CD4-positive, alpha-beta T cell (primary cell): Measurements from ENCODE around the gene TRAIP. TPM values are rescaled to one million over a fixed set of nuclear protein-coding genes. Genes with fewer than 3 reads are reported as not detected.

Experiments
- ATAC-seq: fragments of 200-7000 bp; cut with Tn5 transposase; one replicate; pipeline ENCODE4 v1.10.0; 2022; ENCODE audit warnings: mild to moderate bottlenecking; ENCODE audit not compliant: poor library complexity
- CTCF ChIA-PET: fragments of 350-600 bp; sonication (Branson Sonifier 250); formaldehyde crosslinking; loops from one replicate; lab custom pipeline; 2021; ENCODE audit warnings: antibody characterized with exemption, inconsistent platforms; lab: Charles Lee
- POLR2A ChIA-PET: fragments of 350-600 bp; sonication (Branson Sonifier 250); formaldehyde crosslinking; loops from one replicate; lab custom pipeline; 2021; ENCODE audit warnings: antibody characterized with exemption, inconsistent platforms; lab: Charles Lee
- DNase-seq, 14 experiments: peaks; one replicate each; pipeline ENCODE4 v3.0.0-alpha.2; 2013 to 2020; ENCODE audit warnings: mixed read lengths in 2 of 14
- H3K27ac ChIP-seq, 2 donors: one replicate each; pipeline versions ENCODE4 v1.5.1 to v1.7.0; 2013; ENCODE audit warnings: low read length in 2 of 2, low read depth in 1 of 2, mild to moderate bottlenecking in 1 of 2
- H3K27me3 ChIP-seq, 2 experiments: 1 replicate in 1 of 2; 2 replicates in 1 of 2; pipeline versions ENCODE4 v1.6.1 to v1.7.0; 2013; ENCODE audit warnings: low read length in 2 of 2, control low read depth in 1 of 2, mild to moderate bottlenecking in 1 of 2, moderate library complexity in 1 of 2; ENCODE audit not compliant: insufficient read depth in 2 of 2, control insufficient read depth in 1 of 2
- H3K36me3 ChIP-seq: one replicate; pipeline ENCODE4 v1.6.1; 2013; ENCODE audit warnings: low read length, control low read depth; ENCODE audit not compliant: insufficient read depth
- H3K4me1 ChIP-seq: one replicate; pipeline ENCODE4 v1.6.1; 2013; ENCODE audit warnings: low read length, control low read depth; ENCODE audit not compliant: insufficient read depth
- H3K4me3 ChIP-seq: one replicate; pipeline ENCODE4 v1.5.1; 2013; ENCODE audit warnings: mild to moderate bottlenecking, low read length, moderate library complexity
- H3K9me3 ChIP-seq, 2 experiments: 1 replicate in 1 of 2; 2 replicates in 1 of 2; pipeline versions ENCODE4 v1.6.1 to v1.7.0; 2013; ENCODE audit warnings: low read length in 2 of 2, mild to moderate bottlenecking in 2 of 2, control low read depth in 1 of 2, moderate library complexity in 1 of 2; ENCODE audit not compliant: control insufficient read depth in 1 of 2, insufficient read depth in 1 of 2
- H3K27ac Mint-ChIP-seq: one replicate; pipeline ENCODE4 v1.8.0; 2020; ENCODE audit warnings: mixed read lengths
- H3K27me3 Mint-ChIP-seq: one replicate; pipeline ENCODE4 v1.8.0; 2021; ENCODE audit warnings: mixed read lengths
- H3K36me3 Mint-ChIP-seq: one replicate; pipeline ENCODE4 v1.8.0; 2021; ENCODE audit warnings: low read depth, mixed read lengths
- H3K4me1 Mint-ChIP-seq: one replicate; pipeline ENCODE4 v1.8.0; 2021; ENCODE audit warnings: low read depth, mixed read lengths
- H3K4me3 Mint-ChIP-seq: one replicate; pipeline ENCODE4 v1.8.0; 2020; ENCODE audit warnings: mild to moderate bottlenecking, mixed read lengths
- H3K9me3 Mint-ChIP-seq: one replicate; pipeline ENCODE4 v1.8.0; 2020; ENCODE audit warnings: mixed read lengths
- intact Hi-C, 2 experiments: fragments of 100-400 bp; cut with DNase I in 1 of 2; cut with micrococcal nuclease in 1 of 2; formaldehyde crosslinking; loops; one replicate each; pipeline versions ENCODE4 v1.15.1 to v1.9.0; 2023 to 2025; cut with DNase I, micrococcal nuclease
- total RNA-seq, 174 experiments: library from RNA in 2 of 174; stranded (reverse) in 2 of 174; gene quantifications; one replicate each; pipeline ENCODE4 v1.2.3 and lab custom pipeline; 2021 to 2026
- TF ChIP-seq, protein P1 (sequence below): fragments of 200-600 bp; IDR thresholded peaks from one replicate; pipeline ENCODE4 v1.8.0; 2022; ENCODE audit warnings: antibody characterized with exemption, mild to moderate bottlenecking

TRAIP gene
- total RNA-seq, 2 experiments from 2014 or later: 2.4 TPM

DNA sequence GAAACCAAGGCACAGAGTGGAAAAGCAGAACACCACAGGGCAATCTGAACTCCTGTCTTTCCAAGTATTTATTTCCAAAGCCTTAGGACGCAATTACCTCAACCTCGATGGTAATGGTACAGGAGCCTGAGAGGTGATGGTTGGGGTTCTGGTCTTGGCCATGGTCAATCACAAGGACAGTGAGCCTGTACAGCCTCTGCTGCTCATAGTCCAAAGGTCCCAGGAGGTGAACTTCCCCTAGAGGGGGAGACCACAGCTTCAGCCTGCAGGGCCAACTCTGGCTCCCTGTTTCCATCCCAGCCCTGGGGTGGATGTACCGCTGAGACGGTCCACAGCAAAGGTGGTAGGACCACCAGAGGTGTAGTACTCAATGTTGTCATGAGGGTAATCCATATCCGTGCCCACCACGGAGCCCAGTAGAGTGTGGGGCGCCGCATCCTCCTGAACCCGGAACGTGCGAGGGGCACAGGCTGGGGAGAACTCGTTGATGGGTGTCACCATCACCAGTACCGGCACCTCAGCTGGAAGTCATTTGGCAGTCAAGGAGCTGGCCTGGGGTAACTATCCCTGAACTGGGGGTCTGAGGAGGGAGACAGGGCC lies 62.8 kb downstream of the TRAIP start:
- peaks cover 3% of the 10 kb centered on the region for H3K36me3 Mint-ChIP-seq
- H3K27ac Mint-ChIP-seq: no peak overlapping the region
- intact Hi-C loops: no loop called here
- H3K9me3 Mint-ChIP-seq: no peaks in the 10 kb centered on the region
- POLR2A ChIA-PET: no interaction called here
- no peaks in the 10 kb centered on the region for H3K27me3 Mint-ChIP-seq
- Histone ChIP-seq H3K27me3 (no peaks in the 10 kb centered on the region), H3K36me3 (no peaks in the 10 kb centered on the region), H3K4me1 (peaks cover 6% of the 10 kb centered on the region), H3K27ac (no peak overlapping the region), H3K4me3 (no peak overlapping the region), H3K9me3 (no peaks in the 10 kb centered on the region)
- ATAC-seq (no peak), DNase-seq (no peak)
- CTCF ChIA-PET: interaction anchor here (1.1 kb wide), 1 partner anchor 8 kb away, joined by 3 read pairs; no protein-coding TSS in a partner anchor
- TF ChIP-seq, protein P1, sequence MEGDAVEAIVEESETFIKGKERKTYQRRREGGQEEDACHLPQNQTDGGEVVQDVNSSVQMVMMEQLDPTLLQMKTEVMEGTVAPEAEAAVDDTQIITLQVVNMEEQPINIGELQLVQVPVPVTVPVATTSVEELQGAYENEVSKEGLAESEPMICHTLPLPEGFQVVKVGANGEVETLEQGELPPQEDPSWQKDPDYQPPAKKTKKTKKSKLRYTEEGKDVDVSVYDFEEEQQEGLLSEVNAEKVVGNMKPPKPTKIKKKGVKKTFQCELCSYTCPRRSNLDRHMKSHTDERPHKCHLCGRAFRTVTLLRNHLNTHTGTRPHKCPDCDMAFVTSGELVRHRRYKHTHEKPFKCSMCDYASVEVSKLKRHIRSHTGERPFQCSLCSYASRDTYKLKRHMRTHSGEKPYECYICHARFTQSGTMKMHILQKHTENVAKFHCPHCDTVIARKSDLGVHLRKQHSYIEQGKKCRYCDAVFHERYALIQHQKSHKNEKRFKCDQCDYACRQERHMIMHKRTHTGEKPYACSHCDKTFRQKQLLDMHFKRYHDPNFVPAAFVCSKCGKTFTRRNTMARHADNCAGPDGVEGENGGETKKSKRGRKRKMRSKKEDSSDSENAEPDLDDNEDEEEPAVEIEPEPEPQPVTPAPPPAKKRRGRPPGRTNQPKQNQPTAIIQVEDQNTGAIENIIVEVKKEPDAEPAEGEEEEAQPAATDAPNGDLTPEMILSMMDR: no peak
- no peak overlapping the region for H3K4me3 Mint-ChIP-seq
- H3K4me1 Mint-ChIP-seq: peaks cover 5% of the 10 kb centered on the region

DNA sequence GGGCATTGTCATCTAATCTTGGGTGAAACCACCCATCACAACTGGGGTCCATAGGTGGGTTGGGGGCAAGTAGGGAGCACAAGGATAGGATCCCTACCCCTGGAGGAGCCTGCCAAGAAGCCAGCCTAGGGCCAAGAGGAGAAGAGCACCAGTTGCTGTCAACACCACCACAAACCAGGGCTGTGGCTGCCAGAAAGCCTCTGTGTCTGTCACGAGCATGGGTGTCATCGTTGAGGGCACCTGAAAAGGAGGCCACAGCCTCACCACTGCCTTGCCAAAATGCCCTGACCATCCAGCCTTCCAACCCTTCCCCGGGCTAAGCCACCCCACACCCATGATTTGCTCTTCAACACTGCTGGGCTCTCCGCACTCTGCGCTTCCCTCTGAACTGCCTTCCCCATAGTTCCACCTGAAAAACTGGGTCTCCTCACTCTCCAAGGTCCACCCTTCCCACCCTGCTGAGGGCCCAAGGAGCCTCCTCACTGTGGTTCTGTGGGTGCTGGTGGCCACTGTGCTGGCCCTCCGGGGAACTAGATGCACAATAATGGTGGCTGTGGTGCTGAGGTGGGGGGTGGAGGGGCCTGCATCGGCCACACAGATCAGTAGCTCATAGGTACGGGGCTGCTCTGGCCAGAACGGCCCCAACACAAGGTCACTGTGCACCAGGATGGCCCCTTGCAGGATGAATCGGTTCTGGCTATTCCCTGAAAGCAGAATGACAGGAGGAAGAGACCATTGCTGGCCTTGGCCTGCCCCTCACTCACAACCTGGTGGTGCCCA lies 63.8 kb downstream of the TRAIP start:
- H3K4me3 Mint-ChIP-seq: no peak overlapping the region
- Histone ChIP-seq H3K4me3 (no peak overlapping the region), H3K27me3 (no peaks in the 10 kb centered on the region), H3K9me3 (no peaks in the 10 kb centered on the region), H3K4me1 (peaks cover 6% of the 10 kb centered on the region), H3K36me3 (no peaks in the 10 kb centered on the region), H3K27ac (no peak overlapping the region)
- CTCF ChIA-PET: interaction anchor here (0.5 kb wide), 1 partner anchor 745 kb away, joined by 3 read pairs; no protein-coding TSS in a partner anchor
- POLR2A ChIA-PET: no interaction called here
- DNase-seq (peak in 2 of 14 experiments; percentile 6 to 19), ATAC-seq (no peak)
- H3K27ac Mint-ChIP-seq: no peak overlapping the region
- H3K36me3 Mint-ChIP-seq: peaks cover 3% of the 10 kb centered on the region
- peaks cover 5% of the 10 kb centered on the region for H3K4me1 Mint-ChIP-seq
- TF ChIP-seq, protein P1: no peak
- intact Hi-C loops: no loop called here
- no peaks in the 10 kb centered on the region for H3K9me3 Mint-ChIP-seq
- no peaks in the 10 kb centered on the region for H3K27me3 Mint-ChIP-seq

DNA sequence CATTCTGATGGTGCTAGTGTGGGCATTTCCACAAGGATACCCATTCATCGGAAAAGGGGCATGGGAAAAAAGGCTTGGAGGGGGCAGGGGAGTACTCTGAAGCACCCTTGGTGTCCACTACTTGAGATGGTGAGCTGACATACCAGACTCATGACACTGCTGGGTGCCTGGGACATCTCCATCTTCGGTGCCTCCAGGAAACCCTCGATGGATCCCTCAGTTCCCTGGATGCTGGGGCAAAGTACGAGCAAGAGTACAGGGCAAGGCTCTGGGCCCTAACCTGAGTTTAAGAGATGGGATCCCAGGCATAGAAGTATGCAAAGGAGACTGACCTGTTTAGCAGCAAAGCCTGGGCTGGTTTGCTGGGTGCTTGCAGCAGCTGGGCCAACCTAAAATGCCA lies 64.8 kb downstream of the TRAIP start:
- Mint-ChIP-seq H3K4me3 (no peak overlapping the region), H3K27ac (no peak overlapping the region), H3K36me3 (peaks cover 9% of the 10 kb centered on the region), H3K27me3 (no peaks in the 10 kb centered on the region), H3K9me3 (no peaks in the 10 kb centered on the region), H3K4me1 (peaks cover 14% of the 10 kb centered on the region)
- H3K4me3 ChIP-seq: no peak overlapping the region
- POLR2A ChIA-PET: interaction anchor here (0.6 kb wide), 1 partner anchor 65 kb away, joined by 3 read pairs; no protein-coding TSS in a partner anchor
- peaks cover 15% of the 10 kb centered on the region for H3K4me1 ChIP-seq
- H3K9me3 ChIP-seq: no peaks in the 10 kb centered on the region
- H3K27ac ChIP-seq: no peak overlapping the region
- H3K36me3 ChIP-seq: no peaks in the 10 kb centered on the region
- TF ChIP-seq, protein P1: no peak
- ATAC-seq: no peak
- CTCF ChIA-PET: no interaction called here
- no peaks in the 10 kb centered on the region for H3K27me3 ChIP-seq
- intact Hi-C loops: no loop called here
- DNase-seq: peak in 1 of 14 experiments; percentile 22
